Omental fat pad (tissue), 4 donors: ENCODE data around the gene PTGIS. TPM values are rescaled to one million over a fixed set of nuclear protein-coding genes. Genes with fewer than 3 reads are reported as not detected.
A peak's percentile ranks its signal among the peaks of the same experiment; 100 is the strongest.

Experiments
- ATAC-seq: fragments of 150-250 bp; one replicate; pipeline ENCODE4 v1.9.1; 2016; ENCODE audit warnings: mild to moderate bottlenecking, moderate library complexity; ENCODE audit not compliant: low FRiP score
- DNase-seq: peaks from one replicate; pipeline ENCODE4 v3.0.0-alpha.2; 2019; ENCODE audit warnings: low spot score
- total RNA-seq, 4 donors: library from RNA; depleted of rRNA; stranded (reverse); fragments of >200 nt; gene quantifications; one replicate each; pipeline ENCODE4 v1.1.0, GENCODE V29; 2016
- TF ChIP-seq, protein P1 (sequence below), 3 donors: fragments of 450-650 bp; IDR thresholded peaks; one replicate each; pipeline ENCODE4 v1.5.1; 2016 to 2017; ENCODE audit warnings: antibody characterized with exemption in 3 of 3, mild to moderate bottlenecking in 3 of 3, moderate library complexity in 2 of 3

The PTGIS gene
- total RNA-seq, 4 donors from 2014 or later: 77.7 to 229 (median 113) TPM

DNA sequence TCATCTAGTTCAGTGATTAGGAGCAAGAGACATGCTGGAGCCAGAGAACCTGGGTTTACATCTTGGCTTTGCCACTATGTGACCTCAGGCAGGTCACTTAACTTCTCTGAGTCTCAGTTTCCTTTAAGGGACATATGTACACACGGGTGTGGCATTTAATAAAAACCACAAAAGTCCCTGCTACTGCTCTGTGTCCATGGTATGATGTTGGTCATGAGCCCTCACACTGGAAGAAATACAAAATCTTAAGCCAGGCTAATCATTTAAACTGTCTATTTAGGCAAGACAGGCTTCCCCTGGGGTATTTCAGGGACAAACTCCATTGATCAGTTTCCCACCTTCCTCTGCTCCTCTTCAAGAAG, 12.9 kb upstream of the PTGIS start:
- no peak for DNase-seq
- TF ChIP-seq, protein P1, sequence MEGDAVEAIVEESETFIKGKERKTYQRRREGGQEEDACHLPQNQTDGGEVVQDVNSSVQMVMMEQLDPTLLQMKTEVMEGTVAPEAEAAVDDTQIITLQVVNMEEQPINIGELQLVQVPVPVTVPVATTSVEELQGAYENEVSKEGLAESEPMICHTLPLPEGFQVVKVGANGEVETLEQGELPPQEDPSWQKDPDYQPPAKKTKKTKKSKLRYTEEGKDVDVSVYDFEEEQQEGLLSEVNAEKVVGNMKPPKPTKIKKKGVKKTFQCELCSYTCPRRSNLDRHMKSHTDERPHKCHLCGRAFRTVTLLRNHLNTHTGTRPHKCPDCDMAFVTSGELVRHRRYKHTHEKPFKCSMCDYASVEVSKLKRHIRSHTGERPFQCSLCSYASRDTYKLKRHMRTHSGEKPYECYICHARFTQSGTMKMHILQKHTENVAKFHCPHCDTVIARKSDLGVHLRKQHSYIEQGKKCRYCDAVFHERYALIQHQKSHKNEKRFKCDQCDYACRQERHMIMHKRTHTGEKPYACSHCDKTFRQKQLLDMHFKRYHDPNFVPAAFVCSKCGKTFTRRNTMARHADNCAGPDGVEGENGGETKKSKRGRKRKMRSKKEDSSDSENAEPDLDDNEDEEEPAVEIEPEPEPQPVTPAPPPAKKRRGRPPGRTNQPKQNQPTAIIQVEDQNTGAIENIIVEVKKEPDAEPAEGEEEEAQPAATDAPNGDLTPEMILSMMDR (IDR thresholded peaks at IDR 0.05): no peak
- no peak for ATAC-seq

DNA sequence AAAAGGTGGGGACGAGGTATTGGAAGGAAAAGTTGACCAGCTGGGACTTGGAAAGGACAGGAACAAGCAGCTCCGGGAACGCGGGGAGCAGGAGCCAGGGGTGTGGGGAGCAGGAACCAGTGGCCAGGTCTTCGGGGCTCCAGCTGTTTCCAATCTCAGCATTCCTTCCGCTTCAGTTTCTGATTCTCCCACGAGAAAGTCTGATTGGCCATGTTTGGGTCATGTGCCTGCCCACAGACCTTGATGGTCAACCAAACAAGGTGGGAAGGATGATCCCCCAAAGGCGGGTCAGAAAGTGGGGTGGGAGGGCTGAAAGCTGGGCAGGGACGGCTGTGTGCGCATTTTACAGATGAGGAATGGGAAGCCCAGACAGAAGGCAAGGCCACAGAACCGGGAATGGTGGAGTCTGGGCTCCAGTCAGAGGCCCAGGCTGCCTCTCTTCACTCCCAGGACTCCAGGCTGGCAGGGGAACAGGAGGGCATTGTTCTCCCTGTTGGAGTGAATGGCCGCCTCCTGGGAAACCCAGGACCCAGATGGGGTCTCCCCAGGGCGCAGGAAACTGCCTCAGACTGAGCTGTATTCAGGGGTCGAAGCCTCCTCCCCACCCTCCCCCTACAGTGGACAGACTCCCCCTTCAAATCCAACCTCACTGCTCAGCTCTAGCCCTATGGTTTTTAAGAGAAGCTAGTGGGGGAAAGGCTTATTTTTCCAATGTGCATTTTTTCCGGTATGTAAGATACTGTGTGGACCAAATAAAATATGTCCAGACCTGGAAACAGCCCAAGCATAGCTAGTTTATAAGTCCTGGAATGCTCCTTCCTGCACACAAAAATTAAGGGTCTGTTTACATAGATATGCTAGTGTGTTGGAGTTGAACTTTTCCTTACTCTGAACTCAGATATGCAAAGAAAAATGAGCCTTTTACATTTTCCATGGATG, 12.2 kb upstream of the PTGIS start:
- DNase-seq: no peak
- TF ChIP-seq, protein P1 (IDR thresholded peaks at IDR 0.05): no peak
- ATAC-seq: no peak

DNA sequence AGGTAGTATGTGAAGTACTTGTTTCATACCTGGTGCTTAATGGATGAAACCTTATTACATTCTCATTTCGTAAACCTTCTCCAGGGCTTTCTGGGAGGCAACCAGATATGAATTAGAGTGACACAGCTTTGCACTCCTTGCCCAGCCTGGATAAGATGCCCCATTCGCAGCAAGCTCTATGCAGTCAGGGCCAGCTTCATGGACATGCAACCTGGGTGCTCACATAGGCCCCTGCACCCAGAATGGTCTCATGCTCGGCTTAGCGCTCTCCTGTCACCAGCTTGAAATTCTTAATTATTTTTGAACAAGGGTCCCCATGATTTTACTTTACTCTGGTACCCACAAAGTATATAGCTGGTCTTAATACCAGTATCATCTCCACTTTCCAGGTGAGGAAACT, 11.3 kb upstream of the PTGIS start:
- DNase-seq: no peak
- ATAC-seq: no peak
- TF ChIP-seq, protein P1 (IDR thresholded peaks at IDR 0.05): no peak

DNA sequence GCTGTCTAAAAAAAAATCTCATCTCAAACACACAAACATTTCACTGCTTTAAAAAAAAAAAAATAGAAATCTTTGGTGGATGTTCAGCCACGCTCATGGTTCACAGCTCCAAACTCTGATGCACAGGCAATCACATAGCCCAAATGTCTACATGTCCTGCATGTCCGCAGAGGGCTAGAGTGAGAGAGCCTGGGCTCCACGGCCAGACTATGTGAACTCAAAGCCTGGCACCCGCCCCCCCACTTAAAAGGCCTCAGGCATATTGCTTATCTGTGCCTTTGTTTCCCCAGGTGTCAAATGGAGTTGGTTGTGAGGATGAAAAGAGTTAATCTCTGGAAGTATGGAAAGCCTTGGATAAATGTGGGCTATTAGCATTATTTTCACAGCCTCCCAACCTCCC, 10.5 kb upstream of the PTGIS start:
- DNase-seq (peak; percentile 3), ATAC-seq (no peak)
- TF ChIP-seq, protein P1 (IDR thresholded peaks at IDR 0.05): no peak

DNA sequence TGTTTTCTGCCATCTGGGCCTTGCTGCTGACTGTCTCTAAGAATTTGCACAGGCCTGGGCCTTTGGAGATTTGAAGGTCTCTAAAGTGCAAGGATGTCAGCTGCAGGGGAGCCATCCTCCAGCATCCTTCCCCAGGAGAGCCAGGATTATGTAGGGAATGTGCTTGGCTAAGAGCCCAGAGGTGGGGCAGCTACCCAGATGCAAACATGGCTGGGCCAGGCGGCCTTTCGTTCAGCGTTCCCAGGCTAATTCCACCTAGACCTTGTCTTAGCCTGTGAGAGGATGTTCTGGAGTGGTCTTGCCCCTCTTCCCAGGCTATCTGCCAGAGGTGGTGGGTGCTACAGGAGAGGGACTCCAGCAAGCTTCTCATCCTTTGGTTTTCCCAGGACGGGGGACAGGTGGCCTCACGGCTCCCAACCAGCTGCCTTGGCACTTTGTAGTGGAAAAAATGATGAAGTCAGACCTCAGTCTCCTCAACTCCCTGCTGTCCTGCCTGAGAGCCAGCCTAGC, 7.7 kb upstream of the PTGIS start:
- TF ChIP-seq, protein P1 (IDR thresholded peaks at IDR 0.05): no peak
- ATAC-seq: no peak
- peak; percentile 15 for DNase-seq

DNA sequence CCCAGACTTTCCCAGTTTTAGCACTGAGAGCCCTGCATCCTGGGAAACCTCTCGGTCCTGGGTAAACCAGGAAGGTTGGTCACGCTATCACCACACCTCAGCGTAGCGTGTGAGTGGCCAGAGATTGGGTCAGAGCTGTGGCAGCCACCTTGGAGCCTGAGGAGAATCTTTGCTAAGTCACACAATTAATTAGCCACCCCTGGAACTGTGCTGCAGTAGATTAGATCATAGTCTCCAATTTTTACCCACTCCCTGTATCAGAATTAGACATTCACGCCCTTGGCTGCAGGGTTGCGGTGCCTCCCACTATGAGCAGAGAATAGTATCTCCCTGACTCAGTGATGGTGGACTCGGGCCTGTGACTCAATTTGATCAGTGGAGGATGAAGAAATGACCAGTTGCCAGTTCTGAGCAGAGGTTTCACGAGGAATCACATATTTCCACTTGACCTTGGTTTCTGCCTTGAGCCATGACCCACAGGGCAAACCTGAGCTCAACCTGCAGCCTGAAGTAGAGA, 6.0 kb upstream of the PTGIS start:
- ATAC-seq: peak; percentile 80
- TF ChIP-seq, protein P1 (IDR thresholded peaks at IDR 0.05): no peak

More for the DNA sequence above, 6.0 kb upstream of the PTGIS start:
- no peak for DNase-seq
